AG08396 (cell line): ENCODE data around the gene PLXNA4.

Experiments used
- DNase-seq: peaks from one replicate; pipeline ENCODE4 v3.0.0; 2012; ENCODE audit warnings: low spot score, mixed read lengths

The PLXNA4 gene

GRCh38 chr7:132318352-132319318 lies 257.6 kb downstream of the PLXNA4 start:
- DNase-seq = peak; percentile 86

- DNase-seq = no peak
Measured at GRCh38 chr7:132317701-132318351, 258.4 kb downstream of the PLXNA4 start.

DNA sequence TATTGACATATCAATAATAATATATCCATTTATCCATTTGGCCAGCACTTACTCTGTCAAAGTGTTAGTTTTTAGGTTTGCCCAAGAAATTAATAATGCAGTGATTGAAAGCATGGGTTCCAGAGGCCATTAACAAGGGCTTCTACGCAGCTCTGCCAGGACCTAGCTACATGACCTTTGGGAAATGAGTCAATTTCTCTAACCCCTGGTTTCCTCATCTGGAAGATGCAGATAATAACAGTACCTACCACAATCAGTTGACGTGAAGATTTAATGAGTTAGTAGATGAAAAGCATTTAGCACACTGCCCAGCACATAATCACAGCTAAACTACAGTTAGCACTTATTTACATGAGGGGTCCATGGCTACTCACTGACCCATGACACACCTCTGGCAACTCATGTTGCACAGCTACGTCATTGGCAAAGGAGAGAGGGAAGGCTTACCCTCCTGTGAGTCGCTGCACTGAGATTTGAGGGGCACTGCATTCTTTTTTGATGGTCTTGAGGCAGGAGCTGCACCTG lies 263.7 kb downstream of the PLXNA4 start:
- DNase-seq = no peak

GRCh38 chr7:132311733-132312132 lies 264.5 kb downstream of the PLXNA4 start:
- DNase-seq = no peak

- DNase-seq = no peak
Measured at GRCh38 chr7:132309102-132309805, 267.0 kb downstream of the PLXNA4 start.

GRCh38 chr7:132307465-132307864 lies 268.8 kb downstream of the PLXNA4 start:
- no peak for DNase-seq

DNA sequence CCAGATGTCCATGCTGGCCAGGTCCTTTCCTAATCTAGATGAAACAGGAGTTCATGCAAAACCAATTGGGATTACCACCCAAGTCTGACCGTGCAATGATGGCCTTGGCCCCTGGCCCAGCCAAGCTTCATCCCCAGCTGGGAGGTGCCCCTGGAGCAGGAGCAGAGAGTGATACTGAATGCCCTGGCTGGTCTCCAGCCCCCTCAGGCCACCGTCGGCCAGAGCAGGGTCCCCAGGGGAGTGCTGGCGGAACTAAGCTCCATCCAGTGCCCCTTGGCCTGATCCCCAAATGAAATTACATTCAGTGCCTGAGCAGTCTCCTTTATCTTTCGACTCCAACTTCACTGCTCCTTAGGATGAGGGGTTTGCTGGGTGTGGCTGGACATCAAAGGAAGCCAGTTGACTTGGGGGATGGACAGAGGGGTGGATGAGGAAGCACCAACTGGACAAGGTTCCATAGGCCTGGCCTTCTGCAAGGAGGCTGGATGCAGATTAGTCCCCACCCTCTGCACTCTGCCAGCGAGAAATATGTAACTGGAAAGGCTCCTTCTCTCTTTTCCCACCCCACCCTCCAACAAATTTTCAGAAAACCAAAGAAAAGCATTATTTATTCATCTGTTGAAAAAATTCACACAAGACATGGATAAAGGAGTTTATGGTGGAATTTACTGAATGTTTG lies 275.5 kb downstream of the PLXNA4 start:
- DNase-seq = no peak

DNA sequence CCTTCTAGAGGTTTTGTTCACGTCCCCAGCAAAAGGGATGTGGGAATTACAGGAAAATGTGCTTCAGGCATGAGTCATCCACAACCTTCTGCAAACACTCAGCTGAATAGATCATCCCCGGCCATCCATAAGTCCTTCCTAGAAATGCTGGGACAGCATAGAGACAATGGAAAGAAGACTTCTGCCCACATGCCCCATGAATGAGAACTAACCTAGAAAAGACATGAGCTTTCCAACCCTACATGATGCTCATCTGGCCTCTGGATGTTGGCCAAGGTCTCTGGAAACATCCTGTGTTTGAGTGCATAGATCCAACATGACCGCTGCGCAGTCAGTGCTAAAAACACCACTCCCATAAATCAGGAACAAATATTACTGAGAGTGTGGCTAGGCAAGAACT lies 277.5 kb downstream of the PLXNA4 start:
- DNase-seq = peak; percentile 57

- no peak for DNase-seq
Measured at GRCh38 chr7:132296820-132297219, 279.4 kb downstream of the PLXNA4 start.

DNA sequence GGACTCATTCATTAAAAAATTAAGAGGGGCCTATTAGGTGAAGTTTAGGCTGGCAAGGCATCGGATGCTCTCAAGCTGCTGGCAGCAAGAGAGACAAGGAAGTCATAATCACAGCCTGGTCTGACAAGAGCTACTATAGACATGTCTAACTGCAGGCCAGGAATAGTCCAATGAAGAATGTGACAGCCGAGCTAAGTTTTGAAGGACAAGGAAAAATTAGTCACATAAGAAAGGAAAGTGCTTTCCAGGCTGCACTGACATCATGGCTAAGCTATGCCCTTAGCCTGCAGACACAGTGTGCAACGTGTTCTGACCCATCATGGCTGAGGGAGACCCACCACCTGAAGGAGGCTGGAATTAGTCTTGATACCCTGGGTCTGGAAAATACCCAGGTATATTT lies 281.1 kb downstream of the PLXNA4 start:
- DNase-seq = no peak

GRCh38 chr7:132292803-132293202 lies 283.5 kb downstream of the PLXNA4 start:
- no peak for DNase-seq

GRCh38 chr7:132291481-132291880 lies 284.8 kb downstream of the PLXNA4 start:
- DNase-seq = no peak

DNA sequence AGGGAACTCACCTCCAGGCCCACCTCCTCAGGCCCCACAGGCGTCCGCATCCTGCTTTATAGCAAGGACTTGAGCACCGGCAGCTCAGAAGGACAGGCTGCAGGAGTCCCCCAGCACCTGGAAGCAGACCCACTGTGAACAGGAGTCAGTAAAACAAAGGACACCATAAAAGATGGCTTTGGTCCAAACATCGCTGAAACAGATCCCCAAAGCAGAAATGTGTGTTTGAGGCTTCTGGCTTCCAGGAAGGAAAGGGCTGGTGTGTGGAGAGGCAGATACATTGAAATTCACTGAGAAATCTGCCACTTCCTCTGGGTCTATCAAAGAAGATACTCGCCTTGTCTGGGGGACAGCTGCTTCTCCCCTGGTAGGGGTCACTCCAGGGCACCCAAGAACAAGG lies 286.2 kb downstream of the PLXNA4 start:
- DNase-seq = no peak

- no peak for DNase-seq
Measured at GRCh38 chr7:132286836-132287235, 289.4 kb downstream of the PLXNA4 start.

- no peak for DNase-seq
Measured at GRCh38 chr7:132280335-132280734, 295.9 kb downstream of the PLXNA4 start.

DNA sequence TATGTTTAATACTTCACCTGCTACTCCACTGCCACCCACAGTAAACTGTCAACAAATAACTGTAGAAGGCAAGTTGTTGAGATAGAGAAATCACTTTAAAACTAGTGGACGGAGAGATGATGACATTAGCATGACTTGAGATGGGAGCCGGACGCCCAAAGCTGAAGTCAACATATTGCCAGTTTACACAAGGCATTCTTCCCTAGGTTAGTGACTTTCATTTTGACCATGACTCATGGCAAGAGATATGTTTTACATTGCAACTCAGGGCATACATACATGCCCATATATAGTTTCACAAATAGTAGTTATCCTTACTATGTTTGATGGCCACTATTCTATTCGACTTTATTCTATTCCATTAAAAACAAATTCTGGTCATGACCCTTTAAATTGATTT lies 296.6 kb downstream of the PLXNA4 start:
- no peak for DNase-seq

GRCh38 chr7:132276976-132277725 lies 299.1 kb downstream of the PLXNA4 start:
- DNase-seq = no peak

DNA sequence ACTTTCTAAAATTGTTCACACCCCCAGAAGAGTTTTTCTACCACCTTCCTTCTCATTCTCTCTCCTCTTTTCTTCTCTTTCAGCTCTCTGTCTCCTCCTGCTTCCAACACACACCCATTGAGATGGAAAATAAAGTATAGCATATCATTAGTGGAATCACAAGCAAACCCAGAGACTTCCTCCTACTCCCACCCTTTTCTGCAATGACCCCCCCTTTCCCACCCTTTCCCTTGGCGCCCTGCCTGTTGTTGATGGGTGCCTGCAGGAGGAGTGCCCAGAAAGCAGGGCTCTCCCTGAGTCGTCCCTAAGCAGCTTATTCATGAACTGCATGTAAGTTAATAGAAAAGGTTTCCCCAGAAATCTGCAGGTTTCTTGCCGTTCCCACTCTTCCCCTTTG lies 300.0 kb downstream of the PLXNA4 start:
- DNase-seq = no peak

GRCh38 chr7:132275416-132276233 lies 300.6 kb downstream of the PLXNA4 start:
- DNase-seq = no peak

DNA sequence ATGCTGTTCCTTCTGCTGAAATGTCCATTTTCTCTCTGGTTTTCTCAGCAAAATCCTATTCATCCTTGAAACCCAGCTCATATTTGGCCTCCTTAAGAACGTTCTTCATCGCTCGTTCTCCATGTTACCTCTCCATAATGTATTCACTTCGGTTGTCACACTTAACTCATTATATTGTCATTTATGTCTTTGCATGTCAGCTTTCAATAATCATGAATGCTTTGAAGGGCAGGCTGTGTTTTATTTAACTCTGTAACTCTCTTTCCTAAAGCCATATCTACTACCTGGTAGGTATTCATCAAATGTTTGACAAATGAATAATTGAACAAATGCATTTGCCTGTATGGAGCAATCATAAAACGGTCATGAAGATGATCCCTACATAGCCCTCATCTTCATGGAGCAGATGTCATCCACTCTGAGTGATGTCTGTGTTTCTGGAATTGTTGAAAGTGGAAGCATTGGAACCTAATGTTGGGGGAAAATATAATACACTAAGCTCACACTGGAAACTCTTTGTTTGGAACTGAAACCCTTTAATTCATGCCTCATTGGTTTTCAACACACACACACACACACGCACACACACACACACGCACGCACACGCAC lies 303.4 kb downstream of the PLXNA4 start:
- no peak for DNase-seq
